CD4-positive, alpha-beta memory T cell (primary cell): ENCODE results near the gene MESP2. TPM values are rescaled to one million over a fixed set of nuclear protein-coding genes. Genes with fewer than 3 reads are reported as not detected.

Experiments used
- CTCF ChIA-PET: fragments of 350-600 bp; sonication (Branson Sonifier 250); formaldehyde crosslinking; loops from one replicate; lab custom pipeline; 2021; ENCODE audit warnings: inconsistent platforms; ENCODE audit not compliant: partially characterized antibody; lab: Charles Lee
- POLR2A ChIA-PET: fragments of 350-600 bp; sonication (Branson Sonifier 250); formaldehyde crosslinking; loops from one replicate; lab custom pipeline; 2021; ENCODE audit not compliant: partially characterized antibody; lab: Charles Lee
- DNase-seq, 5 donors: peaks; one replicate each; pipeline versions ENCODE4 v3.0.0 to v3.0.0-alpha.2; 2020 to 2022; ENCODE audit warnings: mixed read lengths in 1 of 5
- H3K27ac ChIP-seq: one replicate; pipeline ENCODE4 v1.7.0; 2013; ENCODE audit warnings: low read depth, low read length
- H3K27me3 ChIP-seq: 2 replicates; pipeline ENCODE4 v1.7.0; 2013; ENCODE audit warnings: mild to moderate bottlenecking, low read length, moderate library complexity; ENCODE audit not compliant: insufficient read depth
- H3K36me3 ChIP-seq: 2 replicates; pipeline ENCODE4 v1.7.0; 2013; ENCODE audit warnings: mild to moderate bottlenecking, low read length, moderate library complexity; ENCODE audit not compliant: insufficient read depth
- H3K4me1 ChIP-seq: 2 replicates; pipeline ENCODE4 v1.7.0; 2013; ENCODE audit warnings: mild to moderate bottlenecking, low read length, moderate library complexity; ENCODE audit not compliant: insufficient read depth
- H3K4me3 ChIP-seq, 2 donors: one replicate each; pipeline ENCODE4 v1.7.0; 2013; ENCODE audit warnings: low read length in 2 of 2, mild to moderate bottlenecking in 1 of 2
- H3K9me3 ChIP-seq, 2 donors: one replicate each; pipeline ENCODE4 v1.7.0; 2013; ENCODE audit warnings: low read length in 2 of 2, control low read depth in 1 of 2; ENCODE audit not compliant: control insufficient read depth in 1 of 2
- H3K27ac Mint-ChIP-seq, 7 donors: one replicate each; pipeline ENCODE4 v1.8.0; 2020 to 2021; ENCODE audit warnings: mixed read lengths in 7 of 7, mild to moderate bottlenecking in 6 of 7, inconsistent platforms in 3 of 7, moderate library complexity in 3 of 7
- H3K27me3 Mint-ChIP-seq, 2 donors: one replicate each; pipeline ENCODE4 v1.8.0; 2020 to 2021; ENCODE audit warnings: mixed read lengths in 2 of 2
- H3K36me3 Mint-ChIP-seq, 2 donors: one replicate each; pipeline ENCODE4 v1.8.0; 2020 to 2021; ENCODE audit warnings: mixed read lengths in 2 of 2, inconsistent platforms in 1 of 2, mild to moderate bottlenecking in 1 of 2
- H3K4me1 Mint-ChIP-seq, 4 donors: one replicate each; pipeline ENCODE4 v1.8.0; 2020 to 2021; ENCODE audit warnings: mixed read lengths in 4 of 4, mild to moderate bottlenecking in 1 of 4
- H3K4me3 Mint-ChIP-seq, 8 donors: one replicate each; pipeline ENCODE4 v1.8.0; 2020 to 2021; ENCODE audit warnings: mixed read lengths in 8 of 8, mild to moderate bottlenecking in 7 of 8, moderate library complexity in 6 of 8, inconsistent platforms in 3 of 8
- H3K9me3 Mint-ChIP-seq, 8 donors: one replicate each; pipeline ENCODE4 v1.8.0; 2020 to 2021; ENCODE audit warnings: mixed read lengths in 8 of 8, mild to moderate bottlenecking in 5 of 8, inconsistent platforms in 3 of 8, moderate library complexity in 1 of 8
- intact Hi-C: fragments of 100-400 bp; cut with micrococcal nuclease; formaldehyde crosslinking; loops from one replicate; pipeline ENCODE4 v1.15.1; 2023
- polyA plus RNA-seq, 2 donors: library from polyadenylated mRNA; unstranded; fragments of 300-500 nt; fragmentation: Illumina TruSeq; gene quantifications; one replicate each; pipeline ENCODE4 v1.2.3, GENCODE V29; 2021
- total RNA-seq, 2 experiments: library from RNA; stranded (reverse); gene quantifications; one replicate each; pipeline ENCODE4 v1.2.3, GENCODE V29; 2021

Gene MESP2
- total and polyA plus RNA-seq, 4 experiments from 2014 or later: not detected

- peaks cover 2 to 6% of the 10 kb centered on the region in 2 donors for H3K27me3 Mint-ChIP-seq
- H3K4me1 Mint-ChIP-seq: no peaks in the 10 kb centered on the region
- Histone ChIP-seq H3K4me3 (no peak overlapping the region), H3K27me3 (peaks cover 7% of the 10 kb centered on the region), H3K4me1 (peaks cover 3% of the 10 kb centered on the region), H3K9me3 (no peaks in the 10 kb centered on the region), H3K27ac (no peak overlapping the region), H3K36me3 (no peaks in the 10 kb centered on the region)
- POLR2A ChIA-PET: no interaction called here
- H3K27ac Mint-ChIP-seq: no peak overlapping the region
- CTCF ChIA-PET: interaction anchor here (1.1 kb wide), 1 partner anchor 46 kb away, joined by 3 read pairs; no protein-coding TSS in a partner anchor
- H3K36me3 Mint-ChIP-seq: no peaks in the 10 kb centered on the region
- no peak for DNase-seq
- no peak overlapping the region for H3K4me3 Mint-ChIP-seq
- intact Hi-C loops: no loop called here
- no peaks in the 10 kb centered on the region for H3K9me3 Mint-ChIP-seq
Observed at GRCh38 chr15:89772932-89773583, 3.1 kb upstream of the MESP2 start.

GRCh38 chr15:89774492-89774891 lies 1.6 kb upstream of the MESP2 start:
- H3K4me1 Mint-ChIP-seq: no peaks in the 10 kb centered on the region
- DNase-seq: no peak
- Histone ChIP-seq H3K27ac (no peak overlapping the region), H3K4me1 (peaks cover 3% of the 10 kb centered on the region), H3K36me3 (no peaks in the 10 kb centered on the region), H3K27me3 (peaks cover 7% of the 10 kb centered on the region), H3K9me3 (no peaks in the 10 kb centered on the region), H3K4me3 (no peak overlapping the region)
- H3K27me3 Mint-ChIP-seq: peaks cover 5 to 9% of the 10 kb centered on the region in 2 donors
- H3K4me3 Mint-ChIP-seq: peak overlapping the region in 1 of 8 donors; percentile 28
- intact Hi-C loops: no loop called here
- CTCF ChIA-PET: interaction anchor here (1.3 to 1.5 kb wide), 2 partner anchors 11 to 13 kb away, joined by 4 to 5 read pairs; no protein-coding TSS in a partner anchor
- no peaks in the 10 kb centered on the region for H3K9me3 Mint-ChIP-seq
- H3K36me3 Mint-ChIP-seq: no peaks in the 10 kb centered on the region
- POLR2A ChIA-PET: no interaction called here
- no peak overlapping the region for H3K27ac Mint-ChIP-seq

GRCh38 chr15:89775815-89776214 lies 317 bp upstream of the MESP2 start:
- H3K27ac ChIP-seq: no peak overlapping the region
- peaks cover 11 to 12% of the 10 kb centered on the region in 2 donors for H3K27me3 Mint-ChIP-seq
- ChIA-PET CTCF (no interaction called here), POLR2A (no interaction called here)
- no peaks in the 10 kb centered on the region for H3K36me3 ChIP-seq
- no peak for DNase-seq
- peaks cover 0 to 5% (median 0%) of the 10 kb centered on the region in 4 donors for H3K4me1 Mint-ChIP-seq
- H3K4me1 ChIP-seq: peaks cover 3% of the 10 kb centered on the region
- peak overlapping the region in 6 of 8 donors; percentile 20 to 67 (median 36) for H3K4me3 Mint-ChIP-seq
- H3K27ac Mint-ChIP-seq: no peak overlapping the region
- H3K9me3 Mint-ChIP-seq: no peaks in the 10 kb centered on the region
- peaks cover 7% of the 10 kb centered on the region for H3K27me3 ChIP-seq
- H3K4me3 ChIP-seq: no peak overlapping the region
- intact Hi-C loops: no loop called here
- no peaks in the 10 kb centered on the region for H3K36me3 Mint-ChIP-seq
- no peaks in the 10 kb centered on the region for H3K9me3 ChIP-seq

GRCh38 chr15:89777073-89777751 lies 1.1 kb downstream of the MESP2 start:
- Mint-ChIP-seq H3K4me3 (peak overlapping the region in 6 of 8 donors; percentile 8 to 55 (median 32)), H3K27me3 (peaks cover 15% of the 10 kb centered on the region in 2 donors), H3K27ac (no peak overlapping the region), H3K4me1 (peaks cover 0 to 5% (median 0%) of the 10 kb centered on the region in 4 donors), H3K36me3 (no peaks in the 10 kb centered on the region), H3K9me3 (no peaks in the 10 kb centered on the region)
- Histone ChIP-seq H3K27me3 (peaks cover 7% of the 10 kb centered on the region), H3K27ac (no peak overlapping the region), H3K9me3 (no peaks in the 10 kb centered on the region), H3K4me1 (peaks cover 3% of the 10 kb centered on the region), H3K36me3 (no peaks in the 10 kb centered on the region), H3K4me3 (no peak overlapping the region)
- intact Hi-C loops: no loop called here
- POLR2A ChIA-PET: no interaction called here
- DNase-seq: no peak
- CTCF ChIA-PET: no interaction called here

GRCh38 chr15:89777782-89778380 lies 1.7 kb downstream of the MESP2 start:
- CTCF ChIA-PET: no interaction called here
- no peaks in the 10 kb centered on the region for H3K36me3 Mint-ChIP-seq
- POLR2A ChIA-PET: no interaction called here
- no peak for DNase-seq
- intact Hi-C loops: no loop called here
- H3K9me3 Mint-ChIP-seq: no peaks in the 10 kb centered on the region
- Histone ChIP-seq H3K36me3 (no peaks in the 10 kb centered on the region), H3K27me3 (peaks cover 7% of the 10 kb centered on the region), H3K27ac (no peak overlapping the region), H3K9me3 (no peaks in the 10 kb centered on the region), H3K4me1 (peaks cover 3% of the 10 kb centered on the region), H3K4me3 (no peak overlapping the region)
- H3K4me3 Mint-ChIP-seq: peak overlapping the region in 2 of 8 donors; percentile 39 to 55
- H3K27me3 Mint-ChIP-seq: peaks cover 15 to 16% of the 10 kb centered on the region in 2 donors
- peaks cover 0 to 5% (median 0%) of the 10 kb centered on the region in 4 donors for H3K4me1 Mint-ChIP-seq
- H3K27ac Mint-ChIP-seq: no peak overlapping the region

- no peaks in the 10 kb centered on the region for H3K9me3 ChIP-seq
- peaks cover 15 to 22% of the 10 kb centered on the region in 2 donors for H3K27me3 Mint-ChIP-seq
- ChIA-PET POLR2A (no interaction called here), CTCF (no interaction called here)
- H3K9me3 Mint-ChIP-seq: no peaks in the 10 kb centered on the region
- H3K36me3 Mint-ChIP-seq: no peaks in the 10 kb centered on the region
- intact Hi-C loops: no loop called here
- peaks cover 3% of the 10 kb centered on the region for H3K4me1 ChIP-seq
- H3K27ac ChIP-seq: no peak overlapping the region
- no peak overlapping the region for H3K27ac Mint-ChIP-seq
- H3K4me3 ChIP-seq: no peak overlapping the region
- no peaks in the 10 kb centered on the region for H3K36me3 ChIP-seq
- H3K4me3 Mint-ChIP-seq: peak overlapping the region in 1 of 8 donors; percentile 31
- H3K4me1 Mint-ChIP-seq: peaks cover 0 to 5% (median 0%) of the 10 kb centered on the region in 4 donors
- no peak for DNase-seq
- H3K27me3 ChIP-seq: peaks cover 7% of the 10 kb centered on the region
Observed at GRCh38 chr15:89778861-89779260, 2.7 kb downstream of the MESP2 start.

- peaks cover 7% of the 10 kb centered on the region for H3K27me3 ChIP-seq
- Mint-ChIP-seq H3K9me3 (no peaks in the 10 kb centered on the region), H3K4me1 (peaks cover 0 to 5% (median 0%) of the 10 kb centered on the region in 4 donors), H3K4me3 (no peak overlapping the region), H3K27ac (peak overlapping the region in 1 of 7 donors; percentile 63), H3K27me3 (peaks cover 13 to 20% of the 10 kb centered on the region in 2 donors), H3K36me3 (no peaks in the 10 kb centered on the region)
- ChIA-PET CTCF (no interaction called here), POLR2A (no interaction called here)
- no peaks in the 10 kb centered on the region for H3K9me3 ChIP-seq
- no peak for DNase-seq
- peaks cover 3% of the 10 kb centered on the region for H3K4me1 ChIP-seq
- H3K27ac ChIP-seq: no peak overlapping the region
- no peaks in the 10 kb centered on the region for H3K36me3 ChIP-seq
- intact Hi-C loops: no loop called here
- no peak overlapping the region for H3K4me3 ChIP-seq
Observed at GRCh38 chr15:89780601-89781000, 4.5 kb downstream of the MESP2 start.
